IgD-negative memory B cell (primary cell): ENCODE results near the gene KIF26A. TPM values are rescaled to one million over a fixed set of nuclear protein-coding genes. Genes with fewer than 3 reads are reported as not detected.

Source experiments
- H3K27ac Mint-ChIP-seq, 3 donors: one replicate each; pipeline ENCODE4 v1.8.0; 2020 to 2022; ENCODE audit warnings: mild to moderate bottlenecking in 3 of 3, mixed read lengths in 3 of 3, moderate library complexity in 1 of 3
- H3K27me3 Mint-ChIP-seq: one replicate; pipeline ENCODE4 v1.8.0; 2021; ENCODE audit warnings: mixed read lengths
- H3K36me3 Mint-ChIP-seq: one replicate; pipeline ENCODE4 v1.8.0; 2020; ENCODE audit warnings: mild to moderate bottlenecking, mixed read lengths
- H3K4me1 Mint-ChIP-seq, 3 donors: one replicate each; pipeline ENCODE4 v1.8.0; 2020 to 2022; ENCODE audit warnings: mixed read lengths in 3 of 3, mild to moderate bottlenecking in 1 of 3
- H3K4me3 Mint-ChIP-seq, 4 donors: one replicate each; pipeline ENCODE4 v1.8.0; 2020 to 2022; ENCODE audit warnings: mild to moderate bottlenecking in 4 of 4, mixed read lengths in 4 of 4, moderate library complexity in 3 of 4
- H3K9me3 Mint-ChIP-seq, 3 donors: one replicate each; pipeline ENCODE4 v1.8.0; 2020 to 2021; ENCODE audit warnings: mixed read lengths in 3 of 3, mild to moderate bottlenecking in 1 of 3
- polyA plus RNA-seq: library from polyadenylated mRNA; unstranded; fragments of 300-500 nt; fragmentation: Illumina TruSeq; gene quantifications from one replicate; pipeline ENCODE4 v1.2.3, GENCODE V29; 2021

The KIF26A gene
- polyA plus RNA-seq, 1 donor from 2014 or later: not detected

DNA sequence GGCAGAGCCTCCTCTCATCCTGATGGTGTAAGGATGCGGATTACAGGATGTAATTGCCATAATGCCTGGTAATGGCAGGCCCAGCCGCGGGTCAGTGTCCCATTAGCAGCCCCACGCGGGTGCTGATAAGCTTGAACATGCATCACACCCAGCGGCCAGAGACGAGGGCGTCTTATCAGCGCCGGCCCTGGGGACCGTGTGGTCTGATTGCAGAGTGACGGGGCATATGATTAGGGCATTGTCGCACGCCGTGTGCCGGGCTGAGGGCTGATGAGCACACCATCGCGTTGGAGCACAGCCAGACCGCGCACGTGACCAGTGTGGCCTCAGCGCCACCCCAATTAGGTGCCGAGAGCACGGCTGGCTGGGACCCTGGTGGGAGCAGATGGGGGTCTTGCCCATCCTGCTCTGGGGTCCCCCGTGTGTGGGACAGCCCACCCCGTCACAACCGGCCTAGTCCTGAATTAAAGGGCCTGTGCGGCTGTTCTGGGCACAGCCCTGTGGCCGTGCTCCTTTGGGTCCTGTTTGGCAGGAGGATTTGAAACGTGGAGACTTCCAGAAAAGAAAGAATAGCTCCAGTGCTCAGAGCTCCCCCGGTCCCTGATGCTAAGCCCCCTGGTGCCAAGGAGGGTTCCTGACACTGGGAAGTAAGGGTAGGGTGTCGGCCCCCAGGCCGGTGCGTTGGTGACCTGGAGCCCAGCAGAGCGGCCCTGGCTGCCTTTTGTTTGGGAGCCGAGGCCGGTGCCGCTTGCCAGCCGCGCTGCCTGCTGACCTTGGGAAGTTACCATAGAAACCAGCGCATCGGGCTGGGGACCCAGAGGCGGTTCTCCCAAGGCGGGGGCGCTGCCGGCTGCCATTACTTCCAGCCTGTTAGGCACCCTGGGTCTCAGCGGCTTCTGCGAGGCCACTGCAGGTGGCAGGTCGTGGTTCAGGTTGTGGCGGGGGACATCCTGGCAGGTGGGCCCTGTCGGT is 20.7 kb downstream of the KIF26A start:
- Mint-ChIP-seq H3K27ac (no peak overlapping the region), H3K36me3 (no peaks in the 10 kb centered on the region), H3K9me3 (no peaks in the 10 kb centered on the region), H3K27me3 (no peaks in the 10 kb centered on the region), H3K4me3 (peak overlapping the region in 1 of 4 donors; percentile 17), H3K4me1 (no peaks in the 10 kb centered on the region)

DNA sequence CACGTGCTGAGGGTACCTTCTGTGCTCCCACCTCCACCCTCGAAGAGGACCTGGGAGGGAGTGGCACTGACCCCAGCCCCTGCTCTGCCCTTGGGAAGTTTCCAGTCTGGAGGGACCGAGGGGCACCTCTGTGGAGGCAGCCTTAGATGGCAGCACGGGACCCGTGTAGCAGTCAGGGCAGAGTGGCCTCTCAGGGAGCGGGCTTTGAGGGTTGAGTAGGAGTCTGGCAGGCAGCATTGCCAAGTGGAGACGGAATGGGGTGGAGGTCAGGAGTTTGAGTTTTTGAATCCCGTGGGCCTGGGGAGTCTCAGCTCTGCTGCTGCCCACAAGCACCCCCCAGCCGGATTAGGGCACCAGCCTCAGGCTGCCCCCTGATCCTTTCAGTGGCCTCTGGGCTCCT is 21.6 kb downstream of the KIF26A start:
- no peak overlapping the region for H3K4me3 Mint-ChIP-seq
- no peaks in the 10 kb centered on the region for H3K27me3 Mint-ChIP-seq
- no peaks in the 10 kb centered on the region for H3K9me3 Mint-ChIP-seq
- no peaks in the 10 kb centered on the region for H3K36me3 Mint-ChIP-seq
- H3K4me1 Mint-ChIP-seq: no peaks in the 10 kb centered on the region
- H3K27ac Mint-ChIP-seq: no peak overlapping the region

DNA sequence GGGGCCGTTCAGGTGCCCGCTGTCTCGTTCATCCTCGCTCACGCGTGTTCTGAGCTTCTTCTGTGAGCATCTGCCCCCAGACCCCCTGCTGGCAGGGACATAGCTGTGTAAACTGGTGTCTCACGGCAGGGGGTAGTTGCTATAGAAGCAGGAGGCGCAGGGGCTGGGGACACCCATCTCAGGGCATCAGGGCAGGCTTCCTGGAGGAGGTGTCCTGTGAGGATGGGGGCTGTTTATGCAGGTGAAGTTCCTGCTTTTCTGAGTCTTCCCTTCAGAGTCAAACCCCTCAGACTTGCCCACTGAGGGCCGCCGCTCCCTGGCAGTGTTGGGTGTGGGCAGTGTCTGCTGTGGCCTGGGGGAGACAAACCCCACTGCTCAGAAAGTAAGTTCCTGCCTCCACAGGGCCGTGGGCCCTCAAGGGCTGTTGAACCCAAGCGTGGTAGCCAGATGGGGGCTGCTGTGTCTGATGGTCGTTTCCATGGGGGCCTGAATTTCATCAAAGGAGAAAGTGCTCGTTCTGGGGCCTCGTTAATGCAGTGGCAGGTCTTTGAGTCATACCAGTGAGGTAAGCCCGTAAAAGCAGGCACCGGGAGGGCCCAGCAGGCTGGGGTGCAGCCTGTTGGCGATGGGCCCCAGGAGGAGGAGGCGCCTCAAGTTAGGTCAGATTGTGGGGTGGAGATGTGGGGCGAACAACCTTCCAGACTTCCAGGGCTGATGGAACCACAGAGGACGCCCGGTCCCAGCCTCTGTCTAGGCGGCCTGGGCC is 23.4 kb downstream of the KIF26A start:
- Mint-ChIP-seq H3K4me1 (no peaks in the 10 kb centered on the region), H3K27ac (no peak overlapping the region), H3K9me3 (no peaks in the 10 kb centered on the region), H3K36me3 (no peaks in the 10 kb centered on the region), H3K4me3 (no peak overlapping the region), H3K27me3 (no peaks in the 10 kb centered on the region)

GRCh38 chr14:104162495-104162894 is 24.1 kb downstream of the KIF26A start:
- Mint-ChIP-seq H3K27ac (no peak overlapping the region), H3K27me3 (no peaks in the 10 kb centered on the region), H3K4me1 (no peaks in the 10 kb centered on the region), H3K9me3 (no peaks in the 10 kb centered on the region), H3K36me3 (no peaks in the 10 kb centered on the region), H3K4me3 (no peak overlapping the region)

- H3K4me3 Mint-ChIP-seq: no peak overlapping the region
- peaks cover 1% of the 10 kb centered on the region for H3K27me3 Mint-ChIP-seq
- no peaks in the 10 kb centered on the region for H3K9me3 Mint-ChIP-seq
- no peaks in the 10 kb centered on the region for H3K36me3 Mint-ChIP-seq
- no peaks in the 10 kb centered on the region for H3K4me1 Mint-ChIP-seq
- H3K27ac Mint-ChIP-seq: no peak overlapping the region
These were observed 25.2 kb downstream of the KIF26A start for GRCh38 chr14:104163541-104163940.

GRCh38 chr14:104164041-104164440 is 25.7 kb downstream of the KIF26A start:
- no peak overlapping the region for H3K27ac Mint-ChIP-seq
- H3K4me1 Mint-ChIP-seq: no peaks in the 10 kb centered on the region
- H3K4me3 Mint-ChIP-seq: no peak overlapping the region
- H3K27me3 Mint-ChIP-seq: peaks cover 2% of the 10 kb centered on the region
- H3K9me3 Mint-ChIP-seq: no peaks in the 10 kb centered on the region
- H3K36me3 Mint-ChIP-seq: no peaks in the 10 kb centered on the region

DNA sequence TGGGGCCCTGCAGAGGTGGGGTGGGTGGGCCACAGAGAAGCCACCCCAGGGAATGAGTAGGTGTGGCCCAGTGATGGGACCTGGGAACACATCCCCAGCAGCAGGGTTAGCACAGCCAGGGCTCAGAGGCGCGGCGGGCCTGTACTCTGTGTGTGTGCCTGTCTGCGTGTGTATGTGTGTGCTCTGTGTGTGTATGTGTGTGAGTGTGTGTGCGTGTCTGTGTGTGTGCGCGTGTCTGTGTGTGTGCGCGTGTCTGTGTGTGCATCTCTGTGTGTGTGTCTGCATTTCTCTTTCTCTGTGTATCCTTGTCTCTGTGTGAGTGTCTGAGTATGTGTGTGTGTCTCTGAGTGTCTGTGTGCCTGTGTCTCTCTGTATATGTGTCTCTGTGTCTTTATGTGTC is 26.1 kb downstream of the KIF26A start:
- Mint-ChIP-seq H3K9me3 (no peaks in the 10 kb centered on the region), H3K36me3 (no peaks in the 10 kb centered on the region), H3K4me3 (no peak overlapping the region), H3K27me3 (peaks cover 2% of the 10 kb centered on the region), H3K4me1 (no peaks in the 10 kb centered on the region), H3K27ac (no peak overlapping the region)

GRCh38 chr14:104166698-104167097 is 28.3 kb downstream of the KIF26A start:
- Mint-ChIP-seq H3K36me3 (no peaks in the 10 kb centered on the region), H3K9me3 (no peaks in the 10 kb centered on the region), H3K4me1 (no peaks in the 10 kb centered on the region), H3K27me3 (peaks cover 5% of the 10 kb centered on the region), H3K27ac (no peak overlapping the region), H3K4me3 (no peak overlapping the region)

DNA sequence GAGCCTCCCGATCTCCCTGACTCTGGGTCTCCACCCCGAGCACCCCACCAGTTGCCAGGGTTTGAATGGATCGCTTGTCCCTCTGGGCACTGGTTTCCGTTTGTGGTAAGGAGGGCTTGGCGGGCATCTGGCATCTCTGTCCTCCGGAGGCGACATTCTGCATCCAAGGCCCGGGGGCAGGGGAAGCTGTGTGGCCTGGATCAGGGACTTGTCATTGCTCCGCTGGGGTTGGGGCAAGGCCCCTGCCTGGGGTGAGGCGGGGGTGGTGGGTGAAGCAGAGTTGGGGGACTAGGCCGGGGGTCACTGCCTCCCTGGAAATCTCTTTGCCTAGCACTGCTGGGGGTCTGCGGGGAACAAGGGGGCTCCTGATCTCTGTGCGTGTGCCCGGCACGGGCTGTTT is 30.2 kb downstream of the KIF26A start:
- H3K9me3 Mint-ChIP-seq: no peaks in the 10 kb centered on the region
- peak overlapping the region in 1 of 3 donors; percentile 25 for H3K27ac Mint-ChIP-seq
- H3K4me3 Mint-ChIP-seq: no peak overlapping the region
- no peaks in the 10 kb centered on the region for H3K4me1 Mint-ChIP-seq
- H3K27me3 Mint-ChIP-seq: peaks cover 5% of the 10 kb centered on the region
- no peaks in the 10 kb centered on the region for H3K36me3 Mint-ChIP-seq

GRCh38 chr14:104169005-104169698 is 30.8 kb downstream of the KIF26A start:
- Mint-ChIP-seq H3K27me3 (peaks cover 5% of the 10 kb centered on the region), H3K4me1 (no peaks in the 10 kb centered on the region), H3K4me3 (no peak overlapping the region), H3K9me3 (no peaks in the 10 kb centered on the region), H3K36me3 (no peaks in the 10 kb centered on the region), H3K27ac (no peak overlapping the region)

GRCh38 chr14:104169699-104170479 is 31.5 kb downstream of the KIF26A start:
- Mint-ChIP-seq H3K27ac (no peak overlapping the region), H3K36me3 (no peaks in the 10 kb centered on the region), H3K4me1 (no peaks in the 10 kb centered on the region), H3K4me3 (no peak overlapping the region), H3K9me3 (no peaks in the 10 kb centered on the region), H3K27me3 (peaks cover 5% of the 10 kb centered on the region)

GRCh38 chr14:104171029-104171697 is 32.8 kb downstream of the KIF26A start:
- Mint-ChIP-seq H3K9me3 (no peaks in the 10 kb centered on the region), H3K4me1 (no peaks in the 10 kb centered on the region), H3K27ac (no peak overlapping the region), H3K27me3 (peaks cover 5% of the 10 kb centered on the region), H3K4me3 (no peak overlapping the region), H3K36me3 (no peaks in the 10 kb centered on the region)

DNA sequence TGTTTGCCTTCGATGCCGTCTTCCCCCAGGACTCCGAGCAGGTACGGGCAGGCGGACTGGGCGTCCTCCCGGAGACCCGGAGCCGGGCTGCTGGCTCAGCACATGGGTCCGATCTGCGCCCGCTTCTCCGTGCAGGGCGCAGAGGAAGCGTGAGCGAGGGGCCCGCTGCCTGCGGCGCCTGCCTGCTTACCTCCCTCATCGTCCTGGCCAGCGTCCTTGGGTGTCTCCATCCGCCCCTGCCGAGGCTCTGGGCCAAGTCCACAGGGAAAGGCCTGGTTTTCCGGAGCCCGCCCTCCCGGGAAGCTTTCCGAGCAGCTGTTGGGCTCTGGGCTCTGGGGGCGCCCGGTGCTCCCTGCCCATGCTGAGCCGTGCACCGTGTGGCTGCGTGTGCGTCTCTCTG is 33.5 kb downstream of the KIF26A start:
- no peaks in the 10 kb centered on the region for H3K4me1 Mint-ChIP-seq
- H3K9me3 Mint-ChIP-seq: no peaks in the 10 kb centered on the region
- H3K27ac Mint-ChIP-seq: no peak overlapping the region
- no peaks in the 10 kb centered on the region for H3K36me3 Mint-ChIP-seq
- H3K27me3 Mint-ChIP-seq: peaks cover 5% of the 10 kb centered on the region
- no peak overlapping the region for H3K4me3 Mint-ChIP-seq

- no peak overlapping the region for H3K27ac Mint-ChIP-seq
- peaks cover 5% of the 10 kb centered on the region for H3K27me3 Mint-ChIP-seq
- no peaks in the 10 kb centered on the region for H3K4me1 Mint-ChIP-seq
- H3K4me3 Mint-ChIP-seq: no peak overlapping the region
- H3K36me3 Mint-ChIP-seq: no peaks in the 10 kb centered on the region
- H3K9me3 Mint-ChIP-seq: no peaks in the 10 kb centered on the region
These were observed 34.0 kb downstream of the KIF26A start for GRCh38 chr14:104172349-104172748.
